T-helper 2 cell treated with Interferon-gamma antibody and Interleukin-4, amounts not matched to agents 100 ng/mL and 5 ng/mL, for 36 hours (primary cell): ENCODE data around the gene FBXO36. TPM values are rescaled to one million over a fixed set of nuclear protein-coding genes. Genes with fewer than 3 reads are reported as not detected.

Experiments
- intact Hi-C: fragments of 100-400 bp; cut with micrococcal nuclease; formaldehyde crosslinking; loops from one replicate; pipeline ENCODE4 v1.15.1; 2023
- total RNA-seq: library from RNA; stranded (reverse); gene quantifications from 2 replicates; pipeline ENCODE4 v1.2.3, GENCODE V29; 2022

FBXO36 gene
- total RNA-seq, 1 donor from 2014 or later: 0.41 TPM

- intact Hi-C loops: no loop called here
These were observed 121.2 kb downstream of the FBXO36 start for GRCh38 chr2:230043461-230043860.

GRCh38 chr2:230046491-230046890, 124.2 kb downstream of the FBXO36 start:
- intact Hi-C loops: no loop called here

GRCh38 chr2:230048010-230048671, 125.8 kb downstream of the FBXO36 start:
- intact Hi-C loops: no loop called here

- intact Hi-C loops: no loop called here
These were observed 127.8 kb downstream of the FBXO36 start for GRCh38 chr2:230050136-230050535.

GRCh38 chr2:230052299-230052698, 130.0 kb downstream of the FBXO36 start:
- intact Hi-C loops: no loop called here

- intact Hi-C loops: no loop called here
These were observed 131.6 kb downstream of the FBXO36 start for GRCh38 chr2:230053753-230054478.

DNA sequence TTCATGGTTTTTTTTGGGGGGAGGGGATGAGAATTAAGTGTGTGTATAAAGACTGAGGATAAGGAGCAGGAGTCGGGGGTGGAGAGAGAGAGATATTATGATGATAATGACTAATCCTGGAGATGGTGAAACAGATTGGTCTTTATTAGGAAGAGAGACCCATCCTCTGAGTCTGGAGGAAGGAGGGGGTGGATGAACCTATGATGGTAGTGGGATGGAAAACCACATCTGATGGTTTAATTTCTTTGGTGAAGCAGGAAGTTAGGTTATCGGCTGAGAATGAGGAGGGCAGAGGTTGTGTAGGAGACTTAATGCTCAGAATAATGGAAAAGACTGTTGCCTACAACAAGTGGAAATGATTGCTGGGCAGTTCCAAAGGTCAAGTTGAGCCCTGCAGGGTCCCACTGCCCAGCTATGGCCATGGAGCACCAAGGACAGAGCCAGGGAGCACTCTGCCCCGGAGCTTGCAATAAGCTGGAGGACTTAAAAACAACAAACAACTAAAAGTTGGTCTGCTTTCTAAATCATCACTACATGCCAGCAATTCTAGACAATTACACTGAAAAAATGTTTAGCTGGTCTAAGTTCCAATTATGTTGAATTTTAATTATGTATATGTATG, 138.5 kb downstream of the FBXO36 start:
- intact Hi-C loops: loop anchor here (10.0 kb wide), 1 partner anchor 264 kb away; the partner anchor contains the start of gene SP140L

Other genes with a start within 250 kb of the FBXO36 start
- not detected in 2 replicates for gene DNER, start 207.9 kb upstream of the FBXO36 start, total RNA-seq
- gene TRIP12, start 494 bp upstream of the FBXO36 start, total RNA-seq: 233 and 234 TPM in 2 replicates
- gene SLC16A14, start 146.4 kb downstream of the FBXO36 start, total RNA-seq: 1.5 and 1.7 TPM in 2 replicates